Activated T-cell treated with anti-CD3 and anti-CD28 coated beads for 1 hour (primary cell): ENCODE measurements around the gene SPP1.
A peak's percentile ranks its signal among the peaks of the same experiment; 100 is the strongest.
"Not testable (repeated sequence)": the region's sequence is repeated elsewhere in the genome, so short reads cannot be mapped to it uniquely, and the experiment has no call there.

Experiments
- DNase-seq: peaks from one replicate; pipeline ENCODE4 v3.0.0-alpha.2; 2020; ENCODE audit warnings: low read depth

The SPP1 gene

DNA sequence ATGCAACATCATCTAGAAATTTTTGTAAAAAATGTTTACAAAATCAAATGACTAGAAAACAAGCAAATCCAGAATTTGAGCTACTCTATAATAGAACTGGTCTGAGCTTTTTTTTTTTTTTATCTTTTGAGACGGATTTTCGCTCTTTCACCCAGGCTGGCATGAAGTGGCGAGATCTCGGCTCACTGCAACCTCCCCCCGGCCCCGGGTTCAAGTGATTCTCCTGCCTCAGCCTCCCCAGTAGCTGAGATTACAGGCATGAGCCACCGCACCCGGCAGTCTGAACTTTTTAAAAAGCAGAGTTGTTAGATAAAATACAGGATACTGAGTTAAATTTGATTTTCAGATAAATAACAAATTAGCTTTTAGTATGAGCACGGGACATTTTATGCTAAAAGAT lies 11.0 kb downstream of the SPP1 start:
- no peak for DNase-seq

DNA sequence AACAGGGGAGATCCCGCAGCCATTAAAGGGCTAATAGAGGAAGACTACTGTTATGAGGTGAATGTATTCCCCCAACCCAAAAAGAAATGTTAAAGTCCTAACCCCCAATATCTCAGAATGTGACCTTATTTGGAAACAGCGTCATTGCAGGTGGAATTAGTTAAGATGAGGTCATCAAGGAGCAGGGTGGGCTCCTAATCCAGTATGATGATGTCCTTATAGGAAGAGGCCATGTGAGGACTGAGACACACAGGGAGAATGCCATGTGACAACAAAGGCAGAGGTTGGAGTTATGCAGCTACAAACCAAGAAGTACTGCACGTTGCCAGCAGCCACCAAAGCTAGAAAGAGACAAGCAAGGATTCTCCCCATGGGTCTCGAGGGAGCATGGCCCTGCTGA lies 14.3 kb downstream of the SPP1 start:
- no peak for DNase-seq

DNA sequence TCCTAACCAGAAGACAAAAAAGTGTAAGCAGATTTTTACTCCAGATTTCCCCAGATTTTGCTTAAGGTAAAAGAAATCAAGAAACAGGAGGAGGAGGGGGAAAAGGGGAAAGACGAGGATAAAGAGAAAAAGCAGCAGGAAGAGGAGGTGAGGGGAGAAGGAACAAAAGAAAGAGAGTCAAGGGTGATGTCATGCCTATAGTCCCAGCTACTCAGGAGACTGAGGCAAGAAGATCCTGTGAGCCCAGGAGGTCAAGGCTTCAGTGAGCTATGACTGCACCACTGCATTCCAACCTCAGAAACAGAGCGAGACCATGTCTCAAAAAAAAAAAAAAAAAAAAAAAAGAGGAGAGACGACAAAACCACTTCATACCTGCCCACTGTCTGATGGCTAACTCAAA lies 19.9 kb downstream of the SPP1 start:
- no peak for DNase-seq

DNA sequence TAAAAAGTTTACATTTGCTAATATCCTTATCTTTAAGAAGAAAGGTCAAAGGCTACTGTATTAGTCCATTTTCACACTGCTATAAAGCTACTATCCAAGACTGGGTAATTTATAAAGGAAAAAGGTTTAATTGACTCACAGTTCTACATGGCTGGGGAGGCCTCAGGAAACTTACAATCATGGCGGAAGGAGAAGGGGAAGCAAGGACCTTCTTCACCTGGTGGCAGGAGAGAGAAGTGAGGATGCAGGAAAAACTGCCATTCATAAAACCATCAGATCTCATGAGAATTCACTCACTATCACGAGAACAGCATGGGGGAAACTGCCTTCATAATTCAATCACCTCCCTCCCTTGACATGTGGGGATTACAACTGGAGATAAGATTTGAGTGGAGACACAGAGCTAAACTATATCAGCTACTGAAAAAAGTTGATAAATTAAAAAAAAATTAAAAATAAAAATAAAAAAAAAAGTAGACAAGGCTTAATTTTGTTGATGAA lies 23.7 kb downstream of the SPP1 start:
- not testable (repeated sequence) for DNase-seq

DNA sequence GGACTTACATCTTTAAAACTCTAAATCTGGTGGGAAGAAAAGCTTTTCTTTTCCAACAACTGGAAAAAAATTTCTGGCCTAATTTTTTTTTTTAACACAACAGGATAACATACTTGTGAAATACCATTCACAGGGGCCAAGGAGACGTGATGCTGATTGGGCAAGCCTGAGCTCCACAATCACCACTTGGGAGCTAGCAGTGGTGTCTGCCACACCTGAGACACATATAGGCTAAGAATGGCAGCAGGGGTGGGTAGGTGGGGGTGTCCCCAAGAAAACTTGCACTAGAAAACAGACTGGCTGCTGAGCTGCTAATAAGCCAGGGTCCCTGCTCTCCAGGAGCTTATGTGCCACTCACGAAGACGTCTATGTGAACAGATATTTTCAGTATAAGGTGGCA lies 26.4 kb downstream of the SPP1 start:
- DNase-seq, result no peak

DNA sequence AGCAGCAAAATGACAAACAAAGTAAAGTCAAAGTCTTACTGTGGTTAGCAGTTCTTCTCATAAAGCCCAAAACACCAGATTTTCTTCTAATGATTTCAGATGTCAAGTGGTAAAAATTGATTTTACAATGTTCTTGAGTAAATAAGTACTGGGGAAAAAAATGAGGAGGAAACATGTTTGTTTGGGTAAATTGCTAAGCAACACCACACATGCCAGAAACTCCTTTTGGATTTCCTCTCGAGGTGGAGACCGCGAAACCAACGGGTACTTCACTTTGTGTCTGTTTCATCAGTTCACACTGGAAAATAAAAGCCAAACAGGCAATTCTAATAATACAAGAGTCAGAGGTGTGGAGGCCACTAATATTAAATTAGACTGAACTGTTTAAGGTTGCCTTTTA lies 27.3 kb downstream of the SPP1 start:
- no peak for DNase-seq

DNA sequence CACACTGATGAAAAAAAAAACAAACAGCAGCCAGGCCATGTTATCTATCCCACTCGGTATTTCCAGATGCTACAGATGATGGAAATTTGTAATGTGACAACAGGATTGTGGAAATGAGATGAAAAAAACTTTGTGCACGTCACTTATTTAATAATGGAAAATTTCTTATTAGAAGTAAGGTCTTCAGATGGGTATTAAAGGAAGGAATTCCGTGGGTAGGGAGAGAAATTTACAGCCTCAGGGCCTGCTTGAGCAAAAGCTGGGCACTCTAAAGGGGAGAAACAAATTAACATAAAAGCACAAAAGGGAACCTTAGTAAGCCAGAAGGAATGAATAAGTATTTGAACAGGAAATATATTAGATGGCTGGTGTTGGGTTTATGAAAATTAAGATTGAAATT lies 27.7 kb downstream of the SPP1 start:
- no peak for DNase-seq

DNA sequence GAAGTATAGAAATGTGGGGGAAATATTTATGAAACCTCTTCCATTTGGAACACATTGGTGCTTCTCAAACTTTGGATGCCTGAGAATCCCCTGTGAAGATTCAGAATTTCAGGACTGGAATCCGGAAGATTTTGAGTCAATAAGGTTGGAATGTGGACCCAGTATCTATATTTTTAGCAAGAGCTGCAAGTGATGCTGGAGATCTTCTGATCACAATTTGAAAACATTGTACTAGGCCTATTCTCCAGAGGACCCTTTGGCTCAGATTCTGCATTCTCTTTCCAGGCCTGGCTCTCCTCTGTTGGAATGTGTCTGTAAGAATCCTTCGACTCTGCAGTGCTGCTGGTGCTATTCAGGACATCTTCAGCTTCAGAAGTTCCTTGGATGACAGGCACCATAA lies 29.6 kb downstream of the SPP1 start:
- DNase-seq, result no peak

DNA sequence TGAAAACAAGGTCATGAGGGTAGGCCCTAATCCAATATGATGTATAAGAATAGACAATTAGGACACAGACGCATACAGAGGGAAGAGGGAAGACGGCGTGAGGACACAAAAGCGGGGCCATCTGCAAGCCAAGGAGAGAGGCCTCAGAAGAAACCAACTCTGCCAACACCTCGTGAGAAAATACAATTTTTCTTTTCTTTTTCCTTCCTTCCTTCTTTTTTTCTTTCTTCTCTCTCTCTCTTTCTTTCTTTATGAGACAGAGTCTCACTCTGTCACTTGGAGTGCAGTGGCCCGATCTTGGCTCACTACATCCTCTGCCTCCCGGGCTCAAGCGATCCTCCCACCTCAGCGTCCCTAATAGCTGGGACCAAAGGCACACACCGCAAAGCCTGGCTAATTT lies 30.4 kb downstream of the SPP1 start:
- DNase-seq, result no peak

DNA sequence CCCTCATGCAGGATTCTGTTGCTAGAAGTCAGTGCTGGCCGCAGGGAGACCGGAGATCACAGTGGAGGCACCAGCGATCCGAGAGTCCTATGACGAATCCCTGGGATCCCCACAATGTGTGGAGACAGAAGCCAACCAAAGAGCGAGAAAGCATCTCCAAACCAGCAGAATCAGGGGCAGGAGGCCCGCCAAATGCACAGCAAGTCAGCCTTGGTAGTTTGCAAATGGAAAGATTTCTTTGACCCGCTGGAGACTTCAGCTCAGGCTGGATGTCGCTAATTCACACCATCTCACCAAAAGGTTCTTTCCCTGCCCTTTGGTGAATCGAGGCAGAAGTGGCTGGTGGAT lies 31.4 kb downstream of the SPP1 start:
- DNase-seq, result no peak

DNA sequence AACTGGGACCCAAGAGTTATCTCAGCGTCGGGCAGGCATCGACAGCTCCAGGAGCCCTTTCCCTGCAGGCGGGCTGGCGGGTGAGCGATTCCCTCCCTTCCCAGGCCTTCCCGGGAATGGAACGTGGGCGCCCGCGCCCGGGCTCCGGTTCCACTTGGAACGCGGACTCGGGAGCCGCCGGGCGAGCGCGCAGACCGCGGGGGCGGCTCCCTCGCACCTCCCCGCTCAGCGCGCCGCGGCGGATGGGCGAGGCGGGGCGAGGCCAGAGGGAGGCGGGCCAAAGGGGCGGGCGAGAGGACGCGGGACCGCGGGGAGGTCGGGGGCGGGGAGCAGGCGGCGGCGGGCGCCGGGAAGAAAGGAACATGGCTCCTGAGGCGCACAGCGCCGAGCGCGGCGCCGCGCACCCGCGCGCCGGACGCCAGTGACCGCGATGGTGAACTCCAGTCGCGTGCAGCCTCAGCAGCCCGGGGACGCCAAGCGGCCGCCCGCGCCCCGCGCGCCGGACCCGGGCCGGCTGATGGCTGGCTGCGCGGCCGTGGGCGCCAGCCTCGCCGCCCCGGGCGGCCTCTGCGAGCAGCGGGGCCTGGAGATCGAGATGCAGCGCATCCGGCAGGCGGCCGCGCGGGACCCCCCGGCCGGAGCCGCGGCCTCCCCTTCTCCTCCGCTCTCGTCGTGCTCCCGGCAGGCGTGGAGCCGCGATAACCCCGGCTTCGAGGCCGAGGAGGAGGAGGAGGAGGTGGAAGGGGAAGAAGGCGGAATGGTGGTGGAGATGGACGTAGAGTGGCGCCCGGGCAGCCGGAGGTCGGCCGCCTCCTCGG lies 32.0 kb downstream of the SPP1 start, which contains the start of gene PKD2:
Gene PKD2, plus strand, starts transcription at position 332 of the 818 bp plus-strand sequence. Its CDS starts 99 bp downstream, at position 431.
- DNase-seq, result peak; percentile 70

DNA sequence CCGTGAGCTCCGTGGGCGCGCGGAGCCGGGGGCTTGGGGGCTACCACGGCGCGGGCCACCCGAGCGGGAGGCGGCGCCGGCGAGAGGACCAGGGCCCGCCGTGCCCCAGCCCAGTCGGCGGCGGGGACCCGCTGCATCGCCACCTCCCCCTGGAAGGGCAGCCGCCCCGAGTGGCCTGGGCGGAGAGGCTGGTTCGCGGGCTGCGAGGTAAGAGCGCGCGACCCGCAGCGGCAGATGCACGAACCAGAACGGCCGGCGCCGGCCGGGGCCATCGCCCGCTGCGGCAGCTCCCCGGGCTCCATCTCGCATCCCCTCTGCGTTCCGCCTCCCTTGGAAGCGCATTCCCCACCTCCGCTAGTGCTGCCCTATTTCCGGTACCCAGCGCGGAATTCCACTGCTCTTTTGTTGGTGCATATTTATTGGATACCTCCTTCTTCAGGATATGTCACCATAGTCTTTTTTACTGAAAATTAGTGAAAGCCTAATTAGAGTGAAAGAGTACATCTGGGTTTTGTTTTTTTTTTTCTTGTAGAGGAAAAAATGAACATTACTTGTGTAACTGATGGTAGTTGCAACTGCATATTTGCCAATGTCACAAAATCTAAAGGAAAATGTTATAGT lies 32.7 kb downstream of the SPP1 start:
- DNase-seq, result no peak

DNA sequence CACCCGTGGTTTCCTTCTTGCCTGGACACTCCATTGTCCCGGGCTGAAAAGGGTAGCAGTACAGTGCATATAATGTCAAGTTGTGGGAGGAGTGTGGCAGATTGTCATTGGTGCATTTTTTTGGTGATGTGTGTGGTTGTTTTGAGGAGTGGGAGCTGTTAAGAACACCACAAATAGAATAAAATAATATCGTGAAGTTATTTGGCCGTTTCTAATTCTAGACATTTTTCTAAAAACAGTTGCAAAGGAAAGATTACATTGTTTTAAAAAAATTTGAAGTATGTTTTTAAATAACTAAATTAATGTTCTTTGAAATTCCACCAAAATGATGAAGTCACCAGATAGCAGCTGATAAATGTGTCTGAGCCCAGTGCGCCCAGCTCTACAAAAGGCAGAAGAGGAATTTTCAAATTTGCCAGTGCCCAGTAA lies 33.2 kb downstream of the SPP1 start:
- DNase-seq, result no peak

DNA sequence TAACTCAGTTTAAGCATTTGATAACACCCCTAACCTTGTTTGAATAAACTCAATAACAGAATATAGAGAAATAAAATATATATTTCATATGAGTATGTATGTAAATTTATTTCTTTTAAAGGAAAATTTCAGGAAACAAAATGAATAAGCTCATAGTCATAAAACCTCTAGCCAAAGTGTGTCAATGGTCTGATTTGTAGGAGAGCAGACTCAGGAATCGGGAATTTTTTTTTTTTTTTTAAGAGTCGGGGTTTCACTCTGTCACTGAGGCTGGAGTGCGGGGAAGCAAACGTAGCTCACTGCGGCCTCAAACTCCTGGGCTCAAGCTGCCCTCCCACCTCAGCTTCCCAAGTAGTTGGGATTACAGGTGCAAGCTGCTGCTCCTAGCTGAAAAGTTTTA lies 34.4 kb downstream of the SPP1 start:
- DNase-seq, result no peak

DNA sequence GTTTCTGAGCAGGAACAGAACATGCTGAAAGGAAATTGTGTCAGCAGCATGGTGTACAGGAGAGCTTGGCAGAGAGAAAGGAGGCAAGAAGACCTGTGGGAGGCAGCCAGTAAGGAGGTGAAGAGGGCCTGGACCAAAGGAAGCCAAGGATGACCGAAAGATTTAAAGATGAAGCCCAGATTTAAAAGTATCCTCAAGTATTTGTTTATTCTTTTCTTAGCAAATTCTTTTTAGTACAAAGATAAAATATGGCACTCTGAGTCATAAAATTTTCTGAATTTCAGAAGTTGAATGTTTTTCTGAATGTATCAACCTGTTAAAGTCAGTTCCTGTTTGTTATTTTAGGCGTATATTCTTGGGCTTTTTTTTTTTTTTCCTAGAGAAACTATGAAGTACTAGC lies 35.5 kb downstream of the SPP1 start:
- DNase-seq, result no peak

DNA sequence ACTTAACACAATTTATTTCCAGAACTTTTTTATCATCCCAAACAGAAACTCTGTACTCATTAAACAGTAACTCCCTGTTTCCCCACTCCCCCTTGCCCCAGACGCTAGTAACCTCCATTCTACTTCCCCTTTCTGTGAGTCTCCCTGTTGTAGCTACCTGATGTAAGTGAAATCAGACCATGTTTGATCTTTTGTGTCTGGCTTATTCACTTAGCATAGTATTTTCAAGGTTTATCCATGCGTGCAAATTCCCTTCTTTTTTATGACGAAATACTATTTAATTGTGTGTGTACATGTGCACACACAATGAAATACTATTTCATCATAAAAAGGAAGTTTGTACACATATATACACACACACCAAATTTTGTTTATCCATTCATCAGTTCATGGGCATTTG lies 37.1 kb downstream of the SPP1 start:
- no peak for DNase-seq

DNA sequence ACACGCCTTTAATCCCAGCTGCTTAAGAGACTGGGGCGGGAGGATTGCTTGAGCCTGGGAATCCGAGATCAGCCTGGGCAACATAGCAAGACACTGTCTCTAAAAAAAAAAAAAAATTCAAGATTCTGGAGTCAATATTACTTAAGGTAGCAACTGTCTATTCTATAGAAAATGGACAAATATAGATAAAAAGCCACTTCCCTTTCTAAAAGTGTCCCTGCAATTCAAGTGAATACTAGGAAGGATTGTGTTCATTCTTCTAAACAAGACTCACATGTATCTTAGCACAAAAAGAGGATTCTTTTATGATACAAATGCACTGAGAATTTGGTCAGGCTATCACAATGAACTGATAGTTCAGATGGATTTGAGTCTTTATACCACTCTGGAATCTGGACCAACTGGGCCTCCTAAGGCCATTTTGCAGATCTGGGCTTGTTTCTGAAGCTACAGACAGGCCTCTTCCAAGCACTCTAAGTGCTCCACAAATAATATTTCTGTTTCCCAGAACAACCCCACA lies 38.9 kb downstream of the SPP1 start:
- DNase-seq, result no peak

DNA sequence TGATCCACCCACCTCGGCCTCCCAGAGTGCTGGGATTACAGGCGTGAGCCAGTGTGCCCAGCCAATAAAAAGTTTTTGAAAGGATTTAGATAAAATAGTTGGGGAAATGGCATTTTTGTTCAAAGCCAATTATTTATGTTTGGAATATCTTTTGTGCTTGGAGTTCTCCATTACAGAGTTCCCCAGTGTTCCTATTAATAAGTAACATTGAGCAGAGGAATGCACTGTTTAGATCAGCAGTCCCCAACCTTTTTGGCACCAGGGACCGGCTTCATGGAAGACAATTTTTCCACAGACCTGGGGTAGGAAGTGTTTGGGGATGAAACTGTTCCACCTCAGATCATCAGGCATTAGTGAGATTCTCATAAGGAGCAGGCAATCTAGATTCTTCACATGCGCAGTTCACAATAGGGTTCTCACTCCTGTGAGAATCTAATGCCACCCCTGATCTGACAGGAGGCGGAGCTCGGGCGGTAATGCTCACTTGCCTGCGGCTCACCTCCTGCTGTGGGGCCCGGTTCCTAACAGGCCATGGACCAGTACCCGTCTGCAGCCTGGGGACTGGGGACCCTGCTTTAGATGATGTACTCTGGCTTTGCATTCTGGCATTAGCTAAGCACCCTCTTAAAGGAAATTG lies 40.3 kb downstream of the SPP1 start:
- no peak for DNase-seq

DNA sequence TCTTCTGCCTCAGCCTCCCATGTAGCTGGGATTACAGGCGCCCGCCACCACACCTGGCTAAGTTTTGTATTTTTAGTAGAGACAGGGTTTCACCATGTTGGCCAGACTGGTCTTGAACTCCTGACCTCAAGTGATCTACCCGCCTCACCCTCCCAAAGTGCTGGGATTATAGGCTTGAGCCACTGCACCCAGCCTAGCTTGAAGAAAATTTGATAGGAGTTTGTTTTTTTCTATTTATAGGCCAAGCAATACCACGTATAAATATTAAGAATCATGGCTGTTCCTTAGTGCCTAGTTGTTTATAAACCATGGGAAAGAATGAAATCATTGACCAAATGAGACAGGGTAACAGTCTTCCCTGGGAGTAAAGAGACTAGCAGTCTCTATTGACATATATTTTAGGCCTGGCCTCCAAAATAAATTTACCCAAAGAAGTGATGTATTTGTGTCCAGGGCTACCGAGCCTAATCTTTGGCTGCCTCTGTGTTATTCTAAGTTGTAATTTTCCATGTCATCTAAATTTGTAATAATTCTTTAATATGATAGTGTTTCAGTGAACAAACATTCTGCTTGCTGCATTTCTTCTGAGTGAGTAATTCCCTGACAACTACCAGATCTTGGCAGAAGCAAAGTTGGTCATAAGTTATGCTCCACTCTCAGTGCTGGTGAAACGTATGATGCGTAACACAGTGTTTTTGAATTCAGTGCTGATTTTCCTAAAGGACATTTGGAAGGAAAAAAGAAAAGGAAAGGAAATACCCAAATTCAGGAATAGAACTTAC lies 42.2 kb downstream of the SPP1 start:
- no peak for DNase-seq

DNA sequence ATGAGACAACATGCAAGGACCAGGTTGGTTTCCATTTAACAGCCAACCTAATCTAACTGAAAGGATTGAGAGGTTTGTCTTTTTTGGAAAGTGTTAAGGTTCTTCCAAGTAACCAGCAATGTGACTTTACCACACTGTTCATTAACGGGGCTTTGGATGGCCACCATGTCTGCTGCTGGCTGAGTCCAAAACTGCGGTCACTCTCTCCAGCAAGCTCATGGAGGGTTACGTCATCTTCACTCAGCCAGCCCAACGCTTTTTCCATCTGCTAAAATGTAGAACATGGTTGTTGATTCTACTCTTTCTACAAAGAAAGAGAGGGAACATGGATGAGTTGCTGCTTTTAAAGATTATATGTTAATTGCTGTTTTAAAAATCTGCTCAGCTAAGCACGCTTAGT lies 43.0 kb downstream of the SPP1 start:
- no peak for DNase-seq

DNA sequence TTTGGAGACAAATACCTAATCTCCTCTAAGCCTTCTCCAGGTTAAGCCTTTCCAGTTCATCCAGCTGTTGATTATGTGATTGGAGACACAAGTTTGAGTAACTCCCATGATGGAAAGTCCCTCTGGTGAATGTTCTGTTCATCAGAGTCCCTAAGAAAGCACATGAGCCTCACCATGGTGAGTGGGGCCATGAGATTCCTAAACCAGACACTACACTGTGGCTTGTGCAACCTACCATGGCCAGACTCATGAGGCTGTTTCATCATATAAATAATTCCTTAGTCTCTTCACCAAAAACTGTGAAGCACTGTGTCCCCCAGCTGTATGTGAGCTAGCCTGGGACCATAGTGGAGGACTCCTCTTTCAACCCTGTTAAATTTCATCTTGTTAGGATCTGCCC lies 46.3 kb downstream of the SPP1 start:
- no peak for DNase-seq

DNA sequence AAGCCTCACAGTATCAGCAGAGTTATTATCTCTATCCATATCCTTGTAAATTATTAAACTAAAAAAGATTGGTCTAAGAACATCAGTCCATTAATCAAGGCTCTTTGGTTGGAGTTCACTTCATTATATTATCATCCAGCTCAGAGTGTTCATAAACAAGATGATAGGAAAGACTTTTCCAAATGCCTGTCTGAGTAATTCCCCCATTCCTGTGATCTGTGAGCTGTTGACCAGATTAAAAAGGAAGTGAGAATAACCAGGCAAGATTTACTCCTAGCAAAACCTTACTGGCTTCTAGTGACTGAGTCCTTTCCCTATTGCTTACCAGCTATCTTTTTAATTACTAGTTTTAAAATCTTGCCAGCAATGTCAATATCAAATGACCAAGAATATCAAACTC lies 46.8 kb downstream of the SPP1 start:
- no peak for DNase-seq
